MM.1S (cell line): ENCODE data around the gene RAB37.

ENCODE experiments used
- EZH2phosphoT487 ChIP-seq: fragments of 300-600 bp; sonication (generic); IDR thresholded peaks from 2 replicates; pipeline ENCODE4 v1.6.1; 2018; ENCODE audit warnings: antibody characterized with exemption, low read length
- TF ChIP-seq, protein P1 (sequence below): fragments of 300-600 bp; sonication (generic); IDR thresholded peaks from 2 replicates; pipeline ENCODE4 v1.5.1; 2016; ENCODE audit warnings: antibody characterized with exemption, low read length, mixed read lengths

DNA sequence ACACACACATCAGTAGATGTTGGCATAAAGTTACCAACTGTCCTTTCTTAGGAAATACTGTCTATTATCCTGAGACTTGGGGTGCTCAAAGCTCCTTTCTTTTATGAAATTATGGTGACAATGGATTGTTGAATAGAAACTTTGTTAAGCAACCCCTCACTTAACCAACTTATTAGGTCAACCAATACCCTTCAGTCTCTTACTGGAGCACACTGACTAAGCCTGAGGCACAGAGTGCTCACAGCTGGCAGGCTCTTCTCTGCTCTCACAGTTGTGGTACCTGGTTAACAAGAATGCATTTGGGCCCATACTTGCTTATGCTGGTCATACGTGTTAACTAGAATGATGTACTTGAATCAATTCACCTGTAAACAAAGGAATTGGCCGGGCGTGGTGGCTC is 49.2 kb upstream of the RAB37 start:
- TF ChIP-seq, protein P1, sequence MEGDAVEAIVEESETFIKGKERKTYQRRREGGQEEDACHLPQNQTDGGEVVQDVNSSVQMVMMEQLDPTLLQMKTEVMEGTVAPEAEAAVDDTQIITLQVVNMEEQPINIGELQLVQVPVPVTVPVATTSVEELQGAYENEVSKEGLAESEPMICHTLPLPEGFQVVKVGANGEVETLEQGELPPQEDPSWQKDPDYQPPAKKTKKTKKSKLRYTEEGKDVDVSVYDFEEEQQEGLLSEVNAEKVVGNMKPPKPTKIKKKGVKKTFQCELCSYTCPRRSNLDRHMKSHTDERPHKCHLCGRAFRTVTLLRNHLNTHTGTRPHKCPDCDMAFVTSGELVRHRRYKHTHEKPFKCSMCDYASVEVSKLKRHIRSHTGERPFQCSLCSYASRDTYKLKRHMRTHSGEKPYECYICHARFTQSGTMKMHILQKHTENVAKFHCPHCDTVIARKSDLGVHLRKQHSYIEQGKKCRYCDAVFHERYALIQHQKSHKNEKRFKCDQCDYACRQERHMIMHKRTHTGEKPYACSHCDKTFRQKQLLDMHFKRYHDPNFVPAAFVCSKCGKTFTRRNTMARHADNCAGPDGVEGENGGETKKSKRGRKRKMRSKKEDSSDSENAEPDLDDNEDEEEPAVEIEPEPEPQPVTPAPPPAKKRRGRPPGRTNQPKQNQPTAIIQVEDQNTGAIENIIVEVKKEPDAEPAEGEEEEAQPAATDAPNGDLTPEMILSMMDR = no peak
- TF ChIP-seq EZH2phosphoT487 = no peak
